K562 (cell line): Measurements from ENCODE around the gene DUS1L. TPM values are rescaled to one million over a fixed set of nuclear protein-coding genes. Genes with fewer than 3 reads are reported as not detected.

Experiments used
- ATAC-seq: fragments of 200-7000 bp; cut with Tn5 transposase; 3 replicates; pipeline ENCODE4 v1.9.1; 2020; ENCODE audit warnings: moderate library complexity
- BruUV-seq: library from RNA; stranded (reverse); fragments of 400-500 nt; replicated peaks from 2 replicates; lab custom pipeline; 2021; lab: Mats Ljungman, UMichigan
- CTCF ChIA-PET: fragments of 300-600 bp; formaldehyde crosslinking; extraction: SDS; loops from one replicate; lab custom pipeline; 2021; ENCODE audit warnings: low intra/inter-chr PET ratio; lab: Yijun Ruan, JAX
- POLR2A ChIA-PET: fragments of 300-600, 350-650 bp; sonication (Branson Sonifier 250); formaldehyde crosslinking; extraction: SDS; loops from one replicate; lab custom pipeline; 2021; ENCODE audit warnings: antibody characterized with exemption, inconsistent platforms; lab: Yijun Ruan, JAX
- DNase-seq, 4 experiments: peaks; one replicate each; pipeline versions ENCODE4 v3.0.0 to v3.0.0-alpha.2; 2011 to 2018; ENCODE audit warnings: low spot score in 3 of 4, mixed read lengths in 3 of 4; ENCODE audit errors: extremely low read depth in 1 of 4
- FAIRE-seq: peaks from 2 replicates; lab custom pipeline; 2011; peaks lifted over from hg19 to GRCh38; lab: Jason Lieb, UNC
- H2AFZ ChIP-seq: 2 replicates; pipeline ENCODE4 v1.6.0; 2011; ENCODE audit warnings: low read depth, low read length, control low read depth, inconsistent platforms
- H3K27ac ChIP-seq: fragments of 200-600 bp; 3 replicates; pipeline ENCODE4 v1.8.0; 2011; ENCODE audit warnings: low read depth, mild to moderate bottlenecking, control low read depth, inconsistent platforms, low read length, moderate library complexity, mixed read lengths; ENCODE audit errors: extremely low read depth
- H3K27me3 ChIP-seq, 2 experiments: fragments of 300-600 bp in 1 of 2; 2 replicates in 1 of 2; 3 replicates in 1 of 2; pipeline versions ENCODE4 v1.6.0 to v1.8.0; 2011; ENCODE audit warnings: inconsistent platforms in 2 of 2, low read length in 2 of 2, mild to moderate bottlenecking in 1 of 2, mixed read lengths in 1 of 2, moderate library complexity in 1 of 2; ENCODE audit not compliant: control insufficient read depth in 2 of 2, insufficient read depth in 2 of 2
- H3K36me3 ChIP-seq: fragments of 300-600 bp; 3 replicates; pipeline ENCODE4 v1.8.0; 2011; ENCODE audit warnings: mild to moderate bottlenecking, low read length, inconsistent platforms; ENCODE audit not compliant: control insufficient read depth, insufficient read depth
- H3K4me1 ChIP-seq, 2 experiments: fragments of 200-600 bp in 1 of 2; replicated peaks in 1 of 2; 2 replicates in 1 of 2; 3 replicates in 1 of 2; pipeline versions ENCODE4 v1.5.1 to v1.8.0; 2011; ENCODE audit warnings: inconsistent platforms in 2 of 2, low read length in 2 of 2, mild to moderate bottlenecking in 1 of 2, mixed read lengths in 1 of 2, moderate library complexity in 1 of 2; ENCODE audit not compliant: control insufficient read depth in 2 of 2, insufficient read depth in 2 of 2
- H3K4me2 ChIP-seq: 2 replicates; pipeline ENCODE4 v1.6.1; 2011; ENCODE audit warnings: low read length, control low read depth, inconsistent platforms, mixed read lengths; ENCODE audit not compliant: insufficient read depth
- H3K4me3 ChIP-seq: fragments of 200-600 bp; sonication (generic), shearing (Covaris generic); 2 replicates; pipeline ENCODE4 v1.5.1; 2016; ENCODE audit warnings: control low read depth, inconsistent platforms
- H3K79me2 ChIP-seq: fragments of 200-600 bp; 3 replicates; pipeline ENCODE4 v1.8.0; 2011; ENCODE audit warnings: low read length, inconsistent platforms; ENCODE audit not compliant: control insufficient read depth, insufficient read depth
- H3K9ac ChIP-seq, 2 experiments: 2 replicates each; pipeline versions ENCODE4 v1.6.0 to v1.6.1; 2011; ENCODE audit warnings: low read depth in 2 of 2, low read length in 2 of 2, control low read depth in 1 of 2, inconsistent platforms in 1 of 2, mild to moderate bottlenecking in 1 of 2, mixed read lengths in 1 of 2; ENCODE audit not compliant: insufficient read depth in 1 of 2
- H3K9me1 ChIP-seq: one replicate; pipeline ENCODE4 v1.6.0; 2011; ENCODE audit warnings: inconsistent platforms, mild to moderate bottlenecking, low read length, moderate library complexity; ENCODE audit not compliant: control insufficient read depth, insufficient read depth
- H3K9me3 ChIP-seq: replicated peaks from 2 replicates; pipeline ENCODE4 v1.5.1; 2011; ENCODE audit warnings: low read depth, low read length, inconsistent platforms; ENCODE audit not compliant: control insufficient read depth, insufficient read depth
- H4K20me1 ChIP-seq: replicated peaks from 2 replicates; pipeline ENCODE4 v1.6.1; 2011; ENCODE audit warnings: low read length, inconsistent platforms, mixed read lengths; ENCODE audit not compliant: control insufficient read depth, insufficient read depth
- ETV6 ChIP-seq, 3 experiments: fragments of 150-350 bp in 1 of 3; sonication (generic) in 1 of 3; formaldehyde crosslinking in 1 of 3; IDR thresholded peaks; 2 replicates each; pipeline versions ENCODE4 v1.6.1 to v1.8.0; 2014 to 2022; ENCODE audit warnings: borderline replicate concordance in 2 of 3, low read depth in 2 of 3, antibody characterized with exemption in 1 of 3, low read length in 1 of 3, mild to moderate bottlenecking in 1 of 3, missing genetic modification reagents in 1 of 3
- IRF1 ChIP-seq: sonication (generic); formaldehyde crosslinking; IDR thresholded peaks from 2 replicates; pipeline ENCODE4 v1.8.0; 2022; ENCODE audit warnings: missing genetic modification reagents, mild to moderate bottlenecking, borderline replicate concordance
- KLF1 ChIP-seq: fragments of 450-650 bp; IDR thresholded peaks from 2 replicates; pipeline ENCODE4 v1.6.1; 2016; ENCODE audit warnings: missing genetic modification characterization, missing compliant biosample characterization
- POLR2G ChIP-seq: fragments of 200-400 bp; formaldehyde crosslinking; IDR thresholded peaks from 2 replicates; pipeline ENCODE4 v1.6.1; 2017; ENCODE audit warnings: low read depth, mild to moderate bottlenecking, antibody characterized with exemption, low read length, moderate library complexity
- SMC3 ChIP-seq: conservative IDR thresholded peaks from 2 replicates; pipeline ENCODE4 v1.6.1; 2011; ENCODE audit warnings: low read depth, low read length, improper control_type of control experiment; ENCODE audit not compliant: insufficient read depth
- THAP12 ChIP-seq: fragments of 250-450 bp; sonication (Bioruptor Pico); IDR thresholded peaks from 2 replicates; pipeline ENCODE4 v1.9.0; 2021; ENCODE audit warnings: mild to moderate bottlenecking, inconsistent platforms
- WGBS: fragments of 100-300 bp; shearing (Covaris generic); methylation state at CpG from one replicate; pipeline ENCODE4 v1.1.6; 2016; ENCODE audit warnings: low coverage, mixed read lengths; ENCODE audit not compliant: insufficient coverage; ENCODE audit errors: missing lambda C conversion rate; 5-methylcytosine and 5-hydroxymethylcytosine counted together
- in situ Hi-C: fragments of 300-500 bp; cut with MboI; formaldehyde crosslinking; loops from 4 replicates; pipeline ENCODE4 v1.15.0; 2018; ENCODE audit warnings: inconsistent platforms, mixed read lengths
- intact Hi-C: fragments of 100-400 bp; cut with micrococcal nuclease; formaldehyde crosslinking; loops from 2 replicates; pipeline ENCODE4 v1.14.2; 2022
- polyA plus RNA-seq, 8 experiments: library from polyadenylated mRNA; depleted of rRNA in 4 of 8; stranded (reverse) in 5 of 8; unstranded in 3 of 8; fragments of >200 nt; fragmentation: Nextera tagmentation in 2 of 8; fragmentation: Illumina TruSeq in 1 of 8; extraction: Ambion mirVana in 2 of 8; extraction: Trizol in 1 of 8; gene quantifications; 2 replicates each; pipeline versions ENCODE4 v1.2.1 to v1.2.3, GENCODE V29; 2011 to 2014; ENCODE audit warnings: inconsistent platforms in 1 of 8, missing spikeins in 1 of 8
- total RNA-seq, 7 experiments: library from RNA; depleted of rRNA in 6 of 7; stranded (reverse); fragments of >200 nt in 6 of 7; fragmentation: Illumina TruSeq in 2 of 7; extraction: Trizol in 2 of 7; gene quantifications; 2 replicates each; pipeline versions ENCODE4 v1.2.1 to v1.2.3, GENCODE V29; 2011 to 2021; ENCODE audit warnings: low replicate concordance in 1 of 7

Gene DUS1L
- total and polyA plus RNA-seq, 9 of the 15 experiments (the other 6 are each of a cell fraction or from before 2014, with no cell fraction given), result 7.8 to 210 (median 83.9) TPM

- H3K4me1 ChIP-seq, result peaks cover 0 to 87% of the 10 kb centered on the region in 2 experiments; a peak in 3 of 5 replicates
- intact Hi-C loops, result no loop called here
- peaks cover 5% of the 10 kb centered on the region; the same call in 1 of the 3 replicates for H3K36me3 ChIP-seq
- no peak overlapping the region for H3K4me2 ChIP-seq
- no peaks in the 10 kb centered on the region for H3K9me1 ChIP-seq
- FAIRE-seq (no peak), ATAC-seq (no peak), DNase-seq (no peak)
- POLR2A ChIA-PET, result interaction anchor here (1.1 kb wide), 1 partner anchor 8 kb away, joined by 3 read pairs; no protein-coding TSS in a partner anchor
- 90% methylated on average over 11 of the region's 22 CpGs for WGBS
- H4K20me1 ChIP-seq, result no peaks in the 10 kb centered on the region
- no peak overlapping the region for H2AFZ ChIP-seq
- TF ChIP-seq ETV6 (IDR thresholded peaks at IDR 0.05; ENCODE audit: borderline replicate concordance in 1 of 2, low read depth in 2 of 2, low read length in 1 of 2) (no peak), ETV6 (CRISPR knock-in tag; IDR thresholded peaks at IDR 0.05; ENCODE audit: borderline replicate concordance) (no peak), POLR2G (0 out of 2 replicates have a peak, but pooled peaks have one; percentile 25)
- CTCF ChIA-PET, result no interaction called here
- no peaks in the 10 kb centered on the region for H3K9me3 ChIP-seq
- no peak overlapping the region for H3K4me3 ChIP-seq
- H3K9ac ChIP-seq, result peak overlapping the region in 1 of 2 experiments; percentile 22; a peak in 1 of 4 replicates
- H3K27ac ChIP-seq, result no peak overlapping the region
- in situ Hi-C loops, result no loop called here
- no TSS peak for BruUV-seq
- no peaks in the 10 kb centered on the region for H3K79me2 ChIP-seq
- H3K27me3 ChIP-seq, result no peaks in the 10 kb centered on the region
These were observed 52.3 kb downstream of the DUS1L start for GRCh38 chr17:82013341-82013740.

- H3K79me2 ChIP-seq, result no peaks in the 10 kb centered on the region
- DNase-seq (no peak), FAIRE-seq (no peak), ATAC-seq (no peak)
- H3K36me3 ChIP-seq, result no peaks in the 10 kb centered on the region; the same call in 2 of the 3 replicates
- no peaks in the 10 kb centered on the region for H3K27me3 ChIP-seq
- no peak overlapping the region for H3K4me2 ChIP-seq
- intact Hi-C loops (no loop called here), in situ Hi-C loops (no loop called here)
- ChIA-PET POLR2A (interaction anchor here (1.1 kb wide), 1 partner anchor 9 kb away, joined by 3 read pairs; no protein-coding TSS in a partner anchor), CTCF (no interaction called here)
- no peak overlapping the region for H2AFZ ChIP-seq
- H4K20me1 ChIP-seq, result no peaks in the 10 kb centered on the region
- H3K9ac ChIP-seq, result no peak overlapping the region; a peak in 1 of 4 replicates
- no peaks in the 10 kb centered on the region for H3K9me1 ChIP-seq
- peaks cover 0 to 87% of the 10 kb centered on the region in 2 experiments; a peak in 3 of 5 replicates for H3K4me1 ChIP-seq
- H3K9me3 ChIP-seq, result no peaks in the 10 kb centered on the region
- no TSS peak for BruUV-seq
- WGBS, result 80% methylated on average over 12 of the region's 19 CpGs
- H3K27ac ChIP-seq, result no peak overlapping the region
- no peak overlapping the region for H3K4me3 ChIP-seq
- TF ChIP-seq KLF1 (no peak), THAP12 (CRISPR knock-in tag) (no peak), IRF1 (CRISPR knock-in tag) (no peak), SMC3 (no peak)
These were observed 52.8 kb downstream of the DUS1L start for GRCh38 chr17:82012640-82013295.
